Fibroblast of skin of back (primary cell): ENCODE results near the gene ZBTB44.

Source experiments
- DNase-seq: peaks from one replicate; pipeline ENCODE4 v3.0.0-alpha.2; 2013

Gene ZBTB44

GRCh38 chr11:130214861-130215530, 99.7 kb downstream of the ZBTB44 start:
- DNase-seq = no peak

DNA sequence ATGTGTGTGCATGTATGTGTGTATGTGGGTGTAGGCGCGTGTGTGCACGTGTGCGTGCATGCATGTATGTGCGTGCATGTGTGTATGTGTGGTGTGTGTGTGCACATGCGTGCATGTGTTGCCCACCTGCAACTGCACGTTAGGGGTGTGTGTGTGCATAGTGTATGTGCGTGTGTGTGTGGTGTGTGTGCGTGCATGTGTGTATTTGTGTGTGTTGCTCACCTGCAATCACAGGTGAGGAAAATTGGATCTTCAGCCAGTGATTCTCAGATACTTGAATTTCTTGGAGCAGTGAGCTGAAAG, 100.8 kb downstream of the ZBTB44 start:
- DNase-seq = no peak

DNA sequence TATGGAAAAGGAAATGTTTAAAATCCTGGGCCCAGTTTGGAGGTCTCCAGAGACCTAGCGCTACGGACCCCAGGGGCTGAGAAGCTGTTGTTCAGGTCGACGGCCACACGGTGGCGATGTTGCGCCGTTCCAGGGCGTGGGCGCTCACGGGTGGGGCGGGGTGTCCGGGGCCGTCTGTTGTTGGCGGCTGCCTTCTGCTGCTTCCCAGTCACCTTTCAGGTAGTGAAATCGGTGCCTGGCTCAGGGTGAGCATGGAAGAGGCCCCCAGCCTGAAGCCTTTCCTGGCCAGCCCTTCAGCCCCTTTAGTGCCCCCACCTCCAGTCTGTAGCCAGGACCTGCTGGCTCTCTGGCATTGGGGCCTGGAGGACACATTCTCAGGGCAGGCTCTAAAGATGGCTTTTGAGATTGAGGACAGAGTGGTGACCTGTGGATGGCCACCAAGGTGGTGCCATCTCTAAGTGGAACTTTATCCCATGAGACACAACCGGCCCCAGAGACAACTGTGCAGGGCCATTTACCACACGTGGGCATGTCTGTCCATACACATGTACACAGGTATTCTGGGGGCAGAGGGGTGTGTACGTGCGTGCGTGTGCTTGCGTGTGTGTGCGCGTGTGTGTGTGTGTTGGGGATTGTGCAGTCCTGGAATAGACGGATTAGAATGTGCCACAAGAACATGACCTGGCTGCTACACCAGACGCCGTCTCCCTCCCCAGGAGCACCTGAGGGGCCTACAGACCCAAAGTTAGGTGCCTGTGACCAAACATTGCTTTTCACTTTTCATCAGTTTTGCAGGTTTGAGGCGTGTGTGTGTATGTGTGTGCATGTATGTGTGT, 101.4 kb downstream of the ZBTB44 start:
- DNase-seq = peak; percentile 21

DNA sequence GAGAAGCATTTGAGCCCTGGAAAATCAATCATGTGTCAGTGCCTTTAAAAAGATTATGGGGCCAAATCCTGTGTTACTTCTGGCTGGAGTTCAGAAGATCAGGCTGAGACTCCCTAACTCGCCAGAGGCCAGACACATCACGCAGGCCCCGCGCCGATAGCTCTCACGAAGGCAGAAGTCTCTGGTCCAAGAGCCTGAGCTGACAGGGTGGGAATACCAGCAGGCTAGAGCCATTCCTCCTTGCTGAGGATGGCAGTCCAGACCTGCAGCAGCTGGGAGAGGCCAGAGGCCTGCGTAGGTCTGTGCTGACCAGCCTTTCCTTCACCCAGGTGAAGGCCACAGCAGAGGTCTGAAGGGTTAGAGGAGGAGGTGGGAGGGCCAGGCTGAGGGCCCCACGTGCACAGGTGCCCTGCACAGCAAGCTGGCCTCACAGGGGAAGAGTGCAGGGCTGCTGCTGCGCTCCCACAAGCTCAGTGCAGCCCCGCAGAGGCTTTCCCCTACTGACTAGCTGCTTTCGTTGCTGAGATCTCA, 102.2 kb downstream of the ZBTB44 start:
- no peak for DNase-seq

- no peak for DNase-seq
These were observed 102.8 kb downstream of the ZBTB44 start for GRCh38 chr11:130211781-130212401.

DNA sequence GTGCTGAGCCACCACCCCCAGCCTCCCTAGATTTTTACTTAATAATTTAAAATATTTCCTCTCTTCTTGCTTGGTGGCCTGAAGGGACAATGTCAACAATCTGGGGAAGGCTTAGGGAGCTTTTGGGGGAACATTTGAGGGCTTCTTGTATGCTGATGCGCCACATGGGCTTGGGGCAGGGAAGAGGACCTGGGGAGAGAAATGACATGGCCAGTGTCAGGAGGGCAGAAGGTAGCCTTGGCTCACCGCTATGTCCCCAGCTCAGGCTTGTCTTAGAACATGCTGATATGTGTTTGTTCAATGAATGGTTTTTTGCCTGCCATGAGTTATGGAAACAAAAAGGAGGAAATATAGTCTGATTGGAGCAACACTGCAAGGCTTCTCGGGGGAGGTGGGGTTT, 103.6 kb downstream of the ZBTB44 start:
- no peak for DNase-seq

- no peak for DNase-seq
These were observed 104.5 kb downstream of the ZBTB44 start for GRCh38 chr11:130209954-130210854.

DNA sequence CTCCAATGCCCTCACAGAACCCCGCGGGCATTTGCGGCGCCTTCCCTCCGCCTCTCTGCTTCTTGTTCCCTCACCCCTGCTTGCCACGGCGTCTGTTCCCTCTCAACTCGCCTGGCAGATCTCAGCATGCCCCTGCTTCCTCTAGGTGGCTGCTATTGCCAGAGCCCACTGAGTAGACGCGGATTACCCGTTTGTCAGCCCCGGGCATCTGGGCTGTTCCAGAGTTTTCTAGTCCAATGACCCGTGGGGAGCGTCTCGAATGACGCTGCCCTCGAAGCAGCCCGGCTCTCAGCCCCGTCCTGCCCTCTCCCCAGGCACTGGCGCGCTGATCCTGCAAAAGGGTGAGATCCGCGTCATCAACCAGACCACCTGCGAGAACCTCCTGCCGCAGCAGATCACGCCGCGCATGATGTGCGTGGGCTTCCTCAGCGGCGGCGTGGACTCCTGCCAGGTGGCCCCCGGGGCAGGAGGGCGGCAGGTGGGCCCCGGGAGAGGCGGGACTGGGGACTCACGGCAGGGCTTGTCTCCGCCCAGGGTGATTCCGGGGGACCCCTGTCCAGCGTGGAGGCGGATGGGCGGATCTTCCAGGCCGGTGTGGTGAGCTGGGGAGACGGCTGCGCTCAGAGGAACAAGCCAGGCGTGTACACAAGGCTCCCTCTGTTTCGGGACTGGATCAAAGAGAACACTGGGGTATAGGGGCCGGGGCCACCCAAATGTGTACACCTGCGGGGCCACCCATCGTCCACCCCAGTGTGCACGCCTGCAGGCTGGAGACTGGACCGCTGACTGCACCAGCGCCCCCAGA, 105.4 kb downstream of the ZBTB44 start:
- DNase-seq = no peak

DNA sequence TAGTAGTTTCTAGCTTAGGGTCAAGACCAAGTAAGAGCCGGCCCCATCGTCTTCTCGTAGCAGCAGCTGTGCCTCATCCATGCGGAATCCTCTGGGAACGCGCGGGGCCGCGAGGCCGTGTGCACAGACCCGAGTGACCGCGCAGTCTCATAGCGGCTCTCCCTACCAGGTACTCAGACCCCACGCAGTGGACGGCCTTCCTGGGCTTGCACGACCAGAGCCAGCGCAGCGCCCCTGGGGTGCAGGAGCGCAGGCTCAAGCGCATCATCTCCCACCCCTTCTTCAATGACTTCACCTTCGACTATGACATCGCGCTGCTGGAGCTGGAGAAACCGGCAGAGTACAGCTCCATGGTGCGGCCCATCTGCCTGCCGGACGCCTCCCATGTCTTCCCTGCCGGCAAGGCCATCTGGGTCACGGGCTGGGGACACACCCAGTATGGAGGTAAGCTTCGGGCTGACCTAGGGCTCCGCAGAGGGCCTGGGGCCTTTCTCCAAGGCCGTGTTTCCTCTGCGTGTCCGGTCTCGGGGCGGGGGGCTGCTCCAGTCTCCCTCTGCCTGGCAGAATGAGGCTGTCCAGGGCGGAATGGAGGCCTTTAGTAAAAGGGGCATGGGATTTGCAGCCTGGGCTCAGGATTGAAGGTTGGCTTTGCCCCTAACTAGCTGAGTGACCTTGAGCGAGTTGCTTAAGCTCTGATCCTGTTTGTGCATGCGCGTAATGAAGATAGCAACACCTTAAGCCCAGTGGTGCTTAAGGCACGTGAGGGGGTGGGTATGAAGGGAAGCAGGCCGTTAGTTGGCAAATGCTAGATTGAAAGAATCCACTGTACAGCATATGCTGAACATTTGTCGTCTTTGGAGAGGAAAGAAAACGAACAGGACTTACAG, 106.2 kb downstream of the ZBTB44 start:
- no peak for DNase-seq

DNA sequence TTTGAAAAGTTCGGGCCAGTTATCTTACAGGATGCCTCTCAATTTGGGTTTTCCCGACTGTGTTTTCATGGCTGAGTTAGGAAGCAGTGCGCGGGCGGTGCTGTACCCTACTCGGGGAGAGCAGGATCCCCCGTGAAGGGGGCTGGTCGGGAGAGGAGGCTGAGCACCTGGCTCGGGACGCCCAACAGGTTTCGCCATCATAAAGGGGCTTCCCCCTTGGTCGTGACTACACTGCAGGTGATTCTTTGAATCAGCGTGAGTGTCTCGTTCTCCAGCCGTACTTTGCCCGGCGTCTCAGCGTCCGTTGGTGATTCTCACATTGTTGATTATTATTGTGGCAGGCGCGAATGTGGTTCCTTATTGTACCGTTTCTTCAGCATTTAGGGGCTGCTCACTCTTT, 108.6 kb downstream of the ZBTB44 start:
- no peak for DNase-seq

- DNase-seq = no peak
These were observed 110.0 kb downstream of the ZBTB44 start for GRCh38 chr11:130204703-130205095.

GRCh38 chr11:130203766-130204702, 110.7 kb downstream of the ZBTB44 start:
- no peak for DNase-seq

- DNase-seq = no peak
These were observed 111.7 kb downstream of the ZBTB44 start for GRCh38 chr11:130202818-130203689.

DNA sequence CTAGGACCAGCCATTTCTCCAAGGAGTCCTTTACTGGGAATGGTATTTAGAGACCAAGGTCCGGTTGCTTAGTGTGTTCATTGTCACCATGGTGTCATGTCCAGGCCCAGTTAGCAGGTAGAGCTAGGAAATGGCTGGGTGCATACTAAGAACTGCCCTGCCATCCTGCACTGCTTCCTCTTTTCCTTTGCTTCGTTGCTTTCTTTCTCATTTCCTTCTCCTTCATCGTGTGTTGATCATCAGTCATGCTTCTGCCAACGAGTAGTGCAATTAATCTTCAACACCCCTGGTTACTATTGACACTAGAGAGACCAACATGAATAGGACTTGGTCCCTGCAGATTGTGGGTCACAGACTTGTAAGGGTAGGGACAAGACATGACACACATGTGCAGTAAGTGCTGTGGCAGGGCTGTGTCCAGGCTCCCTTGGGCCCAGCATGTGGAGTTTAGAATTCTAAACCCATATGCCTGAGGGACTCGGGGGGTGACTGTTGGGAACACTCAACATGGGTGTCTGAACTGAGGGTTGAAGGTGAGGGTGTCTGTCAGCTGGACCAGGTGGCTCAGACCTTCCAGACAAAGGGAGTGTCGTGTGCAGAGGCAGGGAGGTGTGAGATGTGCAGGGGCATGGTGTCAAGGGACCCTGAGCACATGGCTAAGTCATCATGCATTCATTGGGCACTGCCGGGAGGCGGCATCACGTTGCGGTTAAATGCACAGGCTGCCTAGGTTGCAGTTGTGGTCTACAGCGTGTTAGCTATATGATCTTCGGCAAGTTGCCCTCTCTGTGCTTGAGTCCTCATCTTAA, 112.5 kb downstream of the ZBTB44 start:
- no peak for DNase-seq

DNA sequence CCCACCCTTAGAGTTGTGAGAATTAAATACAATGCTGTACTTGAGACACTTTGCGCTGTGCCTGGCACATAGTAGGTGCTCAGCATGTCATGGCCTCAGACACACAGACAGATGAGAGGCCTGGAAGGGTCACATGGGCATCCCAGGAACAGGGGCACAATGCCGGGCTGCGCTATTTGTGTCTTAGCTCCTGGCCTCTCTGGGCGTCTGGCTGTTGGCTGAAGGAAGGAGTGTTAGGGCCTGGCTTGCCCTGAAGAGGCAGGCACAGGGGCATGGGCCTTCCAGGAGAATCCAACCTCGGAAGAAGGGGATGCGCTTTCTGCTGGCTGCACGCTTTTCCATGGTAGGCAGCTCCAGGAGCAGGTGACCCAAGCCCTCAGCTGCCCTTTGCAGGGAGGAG, 113.7 kb downstream of the ZBTB44 start:
- no peak for DNase-seq

- no peak for DNase-seq
These were observed 114.9 kb downstream of the ZBTB44 start for GRCh38 chr11:130199792-130200191.

DNA sequence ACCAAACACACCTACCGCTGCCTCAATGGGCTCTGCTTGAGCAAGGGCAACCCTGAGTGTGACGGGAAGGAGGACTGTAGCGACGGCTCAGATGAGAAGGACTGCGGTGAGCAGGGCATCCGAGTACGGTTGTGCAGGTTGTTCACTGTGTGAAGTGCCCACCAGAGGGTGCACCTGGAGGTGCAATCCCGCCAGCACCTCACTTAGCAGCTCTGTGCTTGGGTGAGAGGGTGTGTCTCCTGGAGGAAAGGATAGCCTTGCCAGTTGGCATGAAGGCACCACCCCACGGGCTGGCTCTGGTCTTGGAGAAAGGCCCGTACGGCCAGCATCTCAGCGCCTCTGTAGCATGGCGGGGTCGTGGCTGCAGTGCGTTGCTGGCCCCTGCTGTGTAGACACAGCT, 115.8 kb downstream of the ZBTB44 start:
- no peak for DNase-seq

DNA sequence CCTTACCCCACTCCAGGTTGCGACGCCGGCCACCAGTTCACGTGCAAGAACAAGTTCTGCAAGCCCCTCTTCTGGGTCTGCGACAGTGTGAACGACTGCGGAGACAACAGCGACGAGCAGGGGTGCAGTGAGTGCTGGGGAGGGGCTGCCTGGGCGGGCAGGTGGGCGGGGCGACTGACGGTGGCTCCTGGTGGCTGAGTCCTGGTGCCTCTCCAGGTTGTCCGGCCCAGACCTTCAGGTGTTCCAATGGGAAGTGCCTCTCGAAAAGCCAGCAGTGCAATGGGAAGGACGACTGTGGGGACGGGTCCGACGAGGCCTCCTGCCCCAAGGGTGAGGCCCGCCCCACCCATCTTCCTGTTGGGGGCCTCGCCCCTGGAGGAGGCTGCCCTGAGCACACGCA, 116.4 kb downstream of the ZBTB44 start:
- DNase-seq = no peak
